ENCODE results near the gene ZRANB3. TPM values are rescaled to one million over a fixed set of nuclear protein-coding genes. Genes with fewer than 3 reads are reported as not detected.

ZRANB3 gene
- total RNA-seq, 2 experiments from 2014 or later = 10.2 to 10.7 TPM

GRCh38 chr2:135258193-135258592, 272.8 kb downstream of the ZRANB3 start:
- CTCF ChIA-PET = no interaction called here
- POLR2A ChIA-PET = no interaction called here

GRCh38 chr2:135257383-135258090, 273.5 kb downstream of the ZRANB3 start:
- POLR2A ChIA-PET = no interaction called here

DNA sequence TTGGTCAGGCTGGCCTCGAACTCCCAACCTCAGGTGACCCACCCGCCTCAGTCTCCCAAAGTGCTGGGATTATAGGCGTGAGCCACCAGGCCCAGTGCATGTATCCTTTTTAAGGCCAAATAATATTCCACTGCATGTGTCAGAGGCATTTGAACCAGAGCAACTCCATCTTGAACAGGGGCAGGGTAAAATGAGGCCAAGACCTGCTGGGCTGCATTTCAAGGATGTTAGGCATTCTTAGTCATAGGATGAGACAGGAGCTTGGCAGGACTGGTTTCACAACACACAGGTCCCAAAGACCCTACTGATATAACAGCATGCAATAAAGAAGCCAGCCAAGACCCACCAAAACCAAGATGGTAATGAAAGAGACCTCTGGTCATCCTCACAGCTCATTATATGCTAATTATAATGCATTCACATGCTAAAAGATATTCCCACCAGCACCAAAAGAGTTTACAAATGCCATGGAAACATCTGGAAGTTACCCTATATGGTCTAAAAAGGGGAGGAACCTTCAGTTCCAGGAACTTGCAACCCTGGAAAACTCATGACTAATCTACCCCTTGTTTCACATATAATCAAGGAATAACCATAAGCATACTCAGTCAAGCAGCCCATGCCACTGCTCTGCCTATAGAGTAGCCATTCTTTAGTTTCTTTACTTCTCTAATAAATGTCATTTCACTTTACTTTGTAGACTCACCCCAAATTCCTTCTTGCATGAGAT, 274.3 kb downstream of the ZRANB3 start:
- ChIA-PET CTCF (no interaction called here), POLR2A (no interaction called here)

More at GRCh38 chr2:135257383-135258090, 273.5 kb downstream of the ZRANB3 start:
- CTCF ChIA-PET = no interaction called here

DNA sequence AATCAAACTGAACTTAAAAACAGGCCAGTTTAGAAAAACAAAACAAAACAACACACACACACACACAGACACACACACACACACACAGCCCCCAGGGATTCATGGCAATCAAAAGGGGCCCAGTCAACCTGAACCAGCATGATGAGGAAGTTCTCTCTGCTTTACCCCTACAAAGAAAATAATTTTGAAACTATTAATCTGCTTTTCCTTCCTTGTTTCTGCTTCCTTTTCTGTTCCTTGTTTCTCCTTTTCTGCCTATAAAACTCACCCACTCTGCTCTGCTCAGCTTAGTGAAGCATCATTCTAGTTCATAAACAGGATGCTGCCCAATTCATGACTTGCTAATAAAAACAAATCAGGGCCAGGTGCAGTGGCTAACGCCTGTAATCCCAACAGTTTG, 275.8 kb downstream of the ZRANB3 start:
- POLR2A ChIA-PET = no interaction called here
- CTCF ChIA-PET = no interaction called here

- CTCF ChIA-PET = no interaction called here
- POLR2A ChIA-PET = no interaction called here
These were observed 278.1 kb downstream of the ZRANB3 start for GRCh38 chr2:135252805-135253458.

GRCh38 chr2:135248611-135249010, 282.4 kb downstream of the ZRANB3 start:
- POLR2A ChIA-PET = no interaction called here
- CTCF ChIA-PET = interaction anchor here (0.6 kb wide), 1 partner anchor 77 kb away, joined by 3 read pairs; no protein-coding TSS in a partner anchor

DNA sequence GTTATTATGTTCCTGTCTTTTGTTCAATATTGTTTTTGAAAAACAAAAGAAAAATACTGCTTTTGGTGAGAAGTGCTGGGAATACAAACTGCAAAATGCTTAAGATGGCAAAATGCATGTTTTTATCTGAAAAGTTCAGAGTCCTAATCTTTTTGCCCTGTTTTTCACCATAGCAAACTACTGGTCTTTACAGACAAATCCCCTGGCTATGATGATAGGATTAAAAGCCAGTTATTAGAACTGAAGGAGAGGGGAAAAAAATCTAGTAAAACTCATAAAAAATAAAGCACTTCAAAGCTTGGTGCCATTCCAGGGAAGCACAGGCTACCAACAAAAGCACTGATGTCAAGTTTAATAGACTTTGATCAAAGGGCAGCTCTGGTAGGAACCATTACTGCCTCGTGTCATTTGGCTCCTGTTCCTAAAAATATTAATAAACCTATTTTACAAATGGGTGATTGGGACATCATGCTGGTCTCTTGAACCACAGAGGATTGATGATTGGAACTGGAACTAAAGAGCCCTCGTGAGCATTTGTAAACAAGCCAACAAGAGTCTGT, 284.2 kb downstream of the ZRANB3 start:
- CTCF ChIA-PET = no interaction called here
- POLR2A ChIA-PET = no interaction called here

DNA sequence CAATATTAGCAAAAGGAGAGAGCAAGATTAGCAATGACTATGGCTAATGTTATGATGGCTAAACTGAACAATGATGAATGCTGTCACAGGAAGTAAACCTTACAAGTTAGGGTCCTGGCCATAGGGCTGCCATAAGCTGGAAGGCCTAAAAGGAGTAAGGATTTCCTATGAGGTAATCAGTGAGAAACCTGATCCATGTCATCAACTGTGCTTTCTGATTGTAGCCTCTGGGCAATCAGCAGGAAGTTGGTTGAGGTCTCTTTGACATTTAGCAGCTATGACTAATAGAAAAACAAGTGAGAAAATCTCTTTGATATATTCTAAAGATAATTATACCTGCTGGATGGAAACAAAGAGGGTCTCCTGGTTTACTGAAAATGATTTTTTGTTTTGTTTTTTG, 285.9 kb downstream of the ZRANB3 start:
- CTCF ChIA-PET = no interaction called here
- POLR2A ChIA-PET = no interaction called here

DNA sequence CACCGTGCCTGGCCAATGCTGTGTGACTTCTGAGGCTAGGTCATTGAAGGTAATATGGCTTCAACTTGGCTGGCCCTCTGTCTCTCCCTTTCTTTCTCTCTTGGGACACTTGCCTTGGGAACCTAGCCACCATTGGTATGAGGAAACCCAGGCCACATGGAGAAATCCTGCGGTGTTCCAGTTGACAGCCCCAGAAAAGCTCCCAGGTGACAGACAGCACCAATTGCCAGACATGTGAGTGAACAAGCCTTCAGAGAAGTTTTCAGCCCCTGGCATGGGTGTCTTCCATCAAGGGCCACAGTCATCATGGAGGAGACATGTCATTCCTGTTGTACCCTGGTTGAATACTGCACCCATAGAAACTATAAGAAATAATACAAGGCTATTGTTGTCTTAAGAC, 292.4 kb downstream of the ZRANB3 start:
- ChIA-PET CTCF (no interaction called here), POLR2A (interaction anchor here (0.8 kb wide), 1 partner anchor 9 kb away, joined by 5 read pairs; no protein-coding TSS in a partner anchor)

GRCh38 chr2:135230150-135230549, 300.9 kb downstream of the ZRANB3 start:
- ChIA-PET CTCF (no interaction called here), POLR2A (no interaction called here)

- ChIA-PET CTCF (no interaction called here), POLR2A (interaction anchor here (0.6 kb wide), 1 partner anchor 243 kb away, joined by 4 read pairs; no protein-coding TSS in a partner anchor)
These were observed 303.6 kb downstream of the ZRANB3 start for GRCh38 chr2:135227386-135227785.

DNA sequence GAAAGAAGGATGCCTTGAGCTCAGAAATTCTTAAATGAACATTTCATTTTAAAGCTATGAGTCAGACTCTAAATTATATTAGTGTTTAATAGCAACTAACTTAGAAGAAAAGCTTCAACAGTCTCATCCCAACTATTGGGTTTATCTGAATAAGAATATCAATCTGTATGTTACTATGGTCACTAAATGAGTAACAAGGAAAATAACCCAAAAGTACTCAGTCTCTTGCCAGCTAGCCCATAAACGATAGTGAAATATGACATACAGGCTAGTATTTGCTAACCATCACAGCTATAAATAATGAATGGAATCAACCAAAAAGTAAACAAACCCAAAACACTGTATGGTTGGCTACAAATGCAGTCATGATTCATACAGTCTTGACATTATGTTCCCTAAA, 304.1 kb downstream of the ZRANB3 start:
- POLR2A ChIA-PET = interaction anchor here (0.6 kb wide), 1 partner anchor 244 kb away, joined by 4 read pairs; no protein-coding TSS in a partner anchor
- CTCF ChIA-PET = interaction anchor here (0.6 kb wide), 1 partner anchor 392 kb away, joined by 4 read pairs; no protein-coding TSS in a partner anchor

DNA sequence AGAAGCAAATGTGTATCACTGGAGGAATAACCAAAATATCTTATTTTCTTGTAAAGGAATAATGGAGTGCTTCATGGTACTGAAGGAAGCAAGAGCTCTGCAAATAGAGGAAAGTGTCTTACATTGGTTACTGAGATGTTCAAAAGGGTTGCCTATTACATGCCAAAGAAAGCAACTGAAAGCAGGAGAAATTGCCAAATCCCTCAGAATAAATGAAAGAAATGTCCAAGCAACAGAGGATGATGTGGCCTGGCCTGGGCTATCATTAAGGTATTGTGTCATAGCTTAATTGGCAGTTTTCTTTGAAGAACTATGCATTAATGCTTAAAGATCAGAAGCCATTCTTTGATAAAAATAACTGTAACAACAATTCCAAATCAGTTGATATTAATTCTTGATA, 305.2 kb downstream of the ZRANB3 start:
- POLR2A ChIA-PET = no interaction called here
- CTCF ChIA-PET = no interaction called here

DNA sequence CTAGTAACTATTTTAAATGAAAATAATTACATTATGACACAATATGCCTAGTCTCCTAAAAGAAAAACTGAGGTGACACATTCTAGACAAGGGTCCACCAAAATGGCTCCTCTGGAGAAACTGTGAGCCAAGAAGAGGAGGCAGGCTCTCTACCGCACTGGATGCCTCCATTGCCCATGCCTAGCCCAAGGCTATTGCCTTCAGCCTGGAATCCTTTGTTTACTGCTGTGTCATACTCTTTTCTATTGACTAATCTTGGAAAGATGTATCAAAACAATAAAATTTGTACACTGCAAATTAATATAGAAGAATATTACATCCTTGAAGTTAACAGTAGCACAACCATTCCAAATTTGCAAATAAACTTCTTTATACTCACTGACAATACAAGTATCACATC, 311.8 kb downstream of the ZRANB3 start:
- ChIA-PET CTCF (no interaction called here), POLR2A (no interaction called here)

DNA sequence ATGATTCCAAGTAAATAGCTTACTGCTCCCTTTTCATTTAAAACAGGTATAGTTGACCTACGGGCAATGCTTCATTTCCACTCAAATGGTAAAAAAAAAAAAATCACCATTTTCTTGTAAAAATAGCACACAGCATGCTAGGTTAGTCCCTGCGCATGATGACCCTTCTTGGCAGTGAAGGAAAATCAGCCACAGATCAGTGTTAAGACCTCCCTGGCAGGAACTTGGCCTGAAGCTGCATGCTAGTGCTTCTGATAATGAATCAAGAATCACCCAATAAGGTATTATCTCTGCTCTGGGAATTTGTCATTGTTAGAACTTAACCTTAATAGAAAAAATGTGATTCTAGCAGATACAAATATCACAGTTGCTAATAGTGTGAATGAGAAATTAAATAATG, 312.6 kb downstream of the ZRANB3 start:
- ChIA-PET POLR2A (no interaction called here), CTCF (no interaction called here)

- ChIA-PET POLR2A (no interaction called here), CTCF (no interaction called here)
These were observed 318.3 kb downstream of the ZRANB3 start for GRCh38 chr2:135212757-135213156.

DNA sequence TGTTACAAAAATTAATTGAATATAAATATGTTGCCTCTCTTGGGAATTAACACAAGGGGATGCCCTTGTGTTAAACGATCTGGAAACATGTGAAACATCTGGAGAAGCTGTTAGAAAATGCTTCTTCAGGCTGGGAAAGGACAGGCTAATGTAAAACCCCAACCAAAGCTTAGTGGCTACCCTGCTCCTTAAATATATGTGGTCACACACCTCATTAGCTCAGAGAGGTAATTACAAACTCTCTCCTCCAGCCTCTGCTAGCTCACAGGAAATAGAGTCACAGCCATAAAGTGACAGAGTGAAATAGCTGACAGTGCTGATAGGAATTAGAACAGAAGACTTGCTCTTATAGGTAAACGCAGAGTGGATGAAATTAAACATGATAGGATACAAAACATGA, 323.0 kb downstream of the ZRANB3 start:
- CTCF ChIA-PET = no interaction called here
- POLR2A ChIA-PET = no interaction called here

- ChIA-PET POLR2A (no interaction called here), CTCF (no interaction called here)
These were observed 327.1 kb downstream of the ZRANB3 start for GRCh38 chr2:135203944-135204343.

DNA sequence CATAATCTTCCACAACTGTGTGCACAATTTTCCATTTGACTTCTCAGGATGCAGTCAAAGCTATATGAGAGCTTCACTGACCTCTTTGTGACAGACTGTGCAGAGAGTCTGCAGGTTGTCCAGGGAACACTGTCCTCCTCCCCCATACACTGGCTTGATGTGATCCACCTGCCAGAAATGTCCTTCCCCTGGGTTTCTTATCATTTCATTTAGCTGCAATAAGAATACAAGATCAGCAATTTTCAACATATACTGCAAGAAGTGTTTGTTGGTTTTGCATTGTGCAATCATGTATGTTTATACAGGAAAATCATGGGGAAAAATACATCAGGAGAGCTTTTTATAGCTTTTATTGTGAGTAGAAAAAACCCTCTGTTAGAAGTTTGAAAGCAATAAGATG, 328.3 kb downstream of the ZRANB3 start:
- POLR2A ChIA-PET = no interaction called here

GRCh38 chr2:135198481-135198880, 332.5 kb downstream of the ZRANB3 start:
- ChIA-PET CTCF (no interaction called here), POLR2A (no interaction called here)

More for the DNA sequence above, 328.3 kb downstream of the ZRANB3 start:
- CTCF ChIA-PET = no interaction called here

GRCh38 chr2:135190799-135191198, 340.2 kb downstream of the ZRANB3 start:
- CTCF ChIA-PET = no interaction called here

More at GRCh38 chr2:135190799-135191198, 340.2 kb downstream of the ZRANB3 start:
- POLR2A ChIA-PET = no interaction called here
